Thyroid gland (tissue), 4 donors: ENCODE data around the gene TMA7. TPM values are rescaled to one million over a fixed set of nuclear protein-coding genes. Genes with fewer than 3 reads are reported as not detected.

Source experiments
- DNase-seq, 2 donors: peaks; one replicate each; pipeline ENCODE4 v3.0.0-alpha.2; 2019
- H3K27ac ChIP-seq, 3 donors: fragments of 200-600 bp; sonication (generic); 1 replicate in 2 of 3; 2 replicates in 1 of 3; pipeline ENCODE4 v1.5.1; 2016 to 2019; ENCODE audit warnings: mild to moderate bottlenecking in 1 of 3, moderate library complexity in 1 of 3
- H3K27me3 ChIP-seq: fragments of 200-600 bp; sonication (generic); one replicate; pipeline ENCODE4 v1.5.1; 2019
- H3K36me3 ChIP-seq, 2 donors: fragments of 200-600 bp; sonication (generic); one replicate each; pipeline ENCODE4 v1.5.1; 2016 to 2019
- H3K4me1 ChIP-seq, 2 donors: fragments of 200-600 bp; sonication (generic); one replicate each; pipeline ENCODE4 v1.5.1; 2017 to 2019
- H3K4me3 ChIP-seq, 3 donors: fragments of 200-600 bp; sonication (generic); replicated peaks in 1 of 3; 1 replicate in 2 of 3; 2 replicates in 1 of 3; pipeline ENCODE4 v1.5.1; 2016; ENCODE audit warnings: mild to moderate bottlenecking in 1 of 3
- H3K9me3 ChIP-seq: fragments of 200-600 bp; sonication (generic); one replicate; pipeline ENCODE4 v1.5.1; 2017
- POLR2A ChIP-seq, 2 donors: fragments of 450-650 bp; IDR thresholded peaks; one replicate each; pipeline ENCODE4 v1.6.1; 2017; ENCODE audit warnings: antibody characterized with exemption in 2 of 2, mild to moderate bottlenecking in 2 of 2, moderate library complexity in 1 of 2
- WGBS, 2 donors: methylation state at CpG; one replicate each; pipeline ENCODE4 v1.1.5; 2017; 5-methylcytosine and 5-hydroxymethylcytosine counted together
- intact Hi-C: fragments of 100-400 bp; cut with DNase I; formaldehyde crosslinking; loops from one replicate; pipeline ENCODE4 v1.15.1; 2023
- total RNA-seq, 4 donors: library from RNA; depleted of rRNA; stranded (reverse); fragments of >200 nt; gene quantifications; one replicate each; pipeline ENCODE4 v1.2.3, GENCODE V29; 2016
- TF ChIP-seq, protein P1 (sequence below), 6 experiments: fragments of 200-600 bp in 3 of 6; fragments of 450-650 bp in 3 of 6; sonication (generic) in 3 of 6; IDR thresholded peaks; one replicate each; pipeline ENCODE4 v1.5.1; 2016 to 2019; ENCODE audit warnings: antibody characterized with exemption in 6 of 6, mild to moderate bottlenecking in 2 of 6, inconsistent platforms in 1 of 6, moderate library complexity in 1 of 6

Gene TMA7
- total RNA-seq, 4 donors from 2014 or later, result 133 to 413 (median 301) TPM

DNA sequence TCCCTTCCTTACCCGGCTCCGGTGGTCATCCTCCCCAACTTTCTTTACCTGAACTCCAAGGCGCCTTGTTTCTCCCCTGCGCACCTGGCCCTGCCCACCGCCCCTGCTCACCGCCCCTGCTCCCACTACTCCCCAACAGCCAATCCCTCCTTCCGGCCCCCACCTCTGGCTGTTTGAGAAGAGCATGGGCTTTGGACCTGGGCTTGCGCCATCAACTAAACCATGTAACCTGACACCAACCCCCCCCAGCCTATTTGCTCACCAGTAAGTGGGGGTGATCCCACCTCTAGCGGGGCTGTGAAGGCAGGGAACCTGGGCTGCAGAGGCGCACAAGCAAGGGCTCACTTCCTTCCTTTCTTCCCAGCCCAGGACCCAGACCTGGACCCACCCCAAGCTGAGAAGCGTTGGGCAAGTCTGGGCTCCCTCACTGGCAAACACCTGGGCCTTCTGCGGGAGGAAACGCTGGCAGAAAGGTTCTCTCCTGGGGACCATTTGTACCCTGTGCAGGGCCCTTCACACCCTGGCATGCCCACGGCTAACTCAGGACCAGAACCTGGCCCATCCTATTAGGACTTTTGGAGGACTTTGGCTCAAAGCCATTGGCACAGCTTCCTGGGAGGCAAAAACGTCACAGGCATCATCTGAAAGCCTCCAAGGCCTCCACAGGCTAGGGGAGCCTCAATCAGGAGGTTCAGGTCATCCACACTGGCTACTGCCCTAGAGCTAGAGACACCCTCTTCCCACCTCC, 9.9 kb upstream of the TMA7 start, which contains the start of gene PLXNB1:
TSS of gene PLXNB1 (minus strand) at position 127 of the 748 bp plus-strand sequence. CDS start 5,475 bp downstream, outside the sequence.
- H3K9me3 ChIP-seq, result no peaks in the 10 kb centered on the region
- no peaks in the 10 kb centered on the region for H3K36me3 ChIP-seq
- peaks cover 68 to 84% of the 10 kb centered on the region in 2 donors for H3K4me1 ChIP-seq
- H3K4me3 ChIP-seq, result peak within 1 kb of the TSS; percentile 60 to 95 (median 68)
- H3K27ac ChIP-seq, result peak within 1 kb of the TSS; percentile 94 to 96 (median 95)
- peak; percentile 15 to 82 for TF ChIP-seq POLR2A (IDR thresholded peaks at IDR 0.05)
- TF ChIP-seq, protein P1, sequence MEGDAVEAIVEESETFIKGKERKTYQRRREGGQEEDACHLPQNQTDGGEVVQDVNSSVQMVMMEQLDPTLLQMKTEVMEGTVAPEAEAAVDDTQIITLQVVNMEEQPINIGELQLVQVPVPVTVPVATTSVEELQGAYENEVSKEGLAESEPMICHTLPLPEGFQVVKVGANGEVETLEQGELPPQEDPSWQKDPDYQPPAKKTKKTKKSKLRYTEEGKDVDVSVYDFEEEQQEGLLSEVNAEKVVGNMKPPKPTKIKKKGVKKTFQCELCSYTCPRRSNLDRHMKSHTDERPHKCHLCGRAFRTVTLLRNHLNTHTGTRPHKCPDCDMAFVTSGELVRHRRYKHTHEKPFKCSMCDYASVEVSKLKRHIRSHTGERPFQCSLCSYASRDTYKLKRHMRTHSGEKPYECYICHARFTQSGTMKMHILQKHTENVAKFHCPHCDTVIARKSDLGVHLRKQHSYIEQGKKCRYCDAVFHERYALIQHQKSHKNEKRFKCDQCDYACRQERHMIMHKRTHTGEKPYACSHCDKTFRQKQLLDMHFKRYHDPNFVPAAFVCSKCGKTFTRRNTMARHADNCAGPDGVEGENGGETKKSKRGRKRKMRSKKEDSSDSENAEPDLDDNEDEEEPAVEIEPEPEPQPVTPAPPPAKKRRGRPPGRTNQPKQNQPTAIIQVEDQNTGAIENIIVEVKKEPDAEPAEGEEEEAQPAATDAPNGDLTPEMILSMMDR (IDR thresholded peaks at IDR 0.05), result no peak
- 9 to 13% methylated on average over 15 of the region's 15 CpGs for WGBS, 2 donors
- H3K27me3 ChIP-seq, result no peaks in the 10 kb centered on the region
- DNase-seq, result peak; percentile 94 to 96
- intact Hi-C loops, result loop anchor here (10.0 kb wide), 1 partner anchor 155 kb away; no protein-coding TSS in a partner anchor

- H3K9me3 ChIP-seq, result no peaks in the 10 kb centered on the region
- 76 to 86% methylated on average over 1 of the region's 1 CpG for WGBS, 2 donors
- H3K36me3 ChIP-seq, result no peaks in the 10 kb centered on the region
- no peaks in the 10 kb centered on the region for H3K27me3 ChIP-seq
- H3K4me1 ChIP-seq, result peaks cover 68 to 84% of the 10 kb centered on the region in 2 donors
- H3K4me3 ChIP-seq, result no peak overlapping the region
- TF ChIP-seq, protein P1 (IDR thresholded peaks at IDR 0.05), result no peak
- TF ChIP-seq POLR2A (IDR thresholded peaks at IDR 0.05), result no peak
- intact Hi-C loops, result loop anchor here (10.0 kb wide), 1 partner anchor 156 kb away; no protein-coding TSS in a partner anchor
- DNase-seq, result no peak
- H3K27ac ChIP-seq, result peak overlapping the region; percentile 94 to 96 (median 95)
Observed at GRCh38 chr3:48430708-48431101, 9.4 kb upstream of the TMA7 start.

GRCh38 chr3:48431224-48432029, 8.6 kb upstream of the TMA7 start:
- intact Hi-C loops, result loop anchor here (10.0 kb wide), 1 partner anchor 157 kb away; no protein-coding TSS in a partner anchor
- DNase-seq, result no peak
- H3K4me1 ChIP-seq, result peaks cover 63 to 84% of the 10 kb centered on the region in 2 donors
- H3K27me3 ChIP-seq, result no peaks in the 10 kb centered on the region
- H3K9me3 ChIP-seq, result no peaks in the 10 kb centered on the region
- H3K4me3 ChIP-seq, result no peak overlapping the region
- TF ChIP-seq POLR2A (IDR thresholded peaks at IDR 0.05), result no peak
- H3K36me3 ChIP-seq, result no peaks in the 10 kb centered on the region
- peak overlapping the region; percentile 94 to 96 (median 95) for H3K27ac ChIP-seq
- 85 to 91% methylated on average over 8 of the region's 8 CpGs for WGBS, 2 donors

DNA sequence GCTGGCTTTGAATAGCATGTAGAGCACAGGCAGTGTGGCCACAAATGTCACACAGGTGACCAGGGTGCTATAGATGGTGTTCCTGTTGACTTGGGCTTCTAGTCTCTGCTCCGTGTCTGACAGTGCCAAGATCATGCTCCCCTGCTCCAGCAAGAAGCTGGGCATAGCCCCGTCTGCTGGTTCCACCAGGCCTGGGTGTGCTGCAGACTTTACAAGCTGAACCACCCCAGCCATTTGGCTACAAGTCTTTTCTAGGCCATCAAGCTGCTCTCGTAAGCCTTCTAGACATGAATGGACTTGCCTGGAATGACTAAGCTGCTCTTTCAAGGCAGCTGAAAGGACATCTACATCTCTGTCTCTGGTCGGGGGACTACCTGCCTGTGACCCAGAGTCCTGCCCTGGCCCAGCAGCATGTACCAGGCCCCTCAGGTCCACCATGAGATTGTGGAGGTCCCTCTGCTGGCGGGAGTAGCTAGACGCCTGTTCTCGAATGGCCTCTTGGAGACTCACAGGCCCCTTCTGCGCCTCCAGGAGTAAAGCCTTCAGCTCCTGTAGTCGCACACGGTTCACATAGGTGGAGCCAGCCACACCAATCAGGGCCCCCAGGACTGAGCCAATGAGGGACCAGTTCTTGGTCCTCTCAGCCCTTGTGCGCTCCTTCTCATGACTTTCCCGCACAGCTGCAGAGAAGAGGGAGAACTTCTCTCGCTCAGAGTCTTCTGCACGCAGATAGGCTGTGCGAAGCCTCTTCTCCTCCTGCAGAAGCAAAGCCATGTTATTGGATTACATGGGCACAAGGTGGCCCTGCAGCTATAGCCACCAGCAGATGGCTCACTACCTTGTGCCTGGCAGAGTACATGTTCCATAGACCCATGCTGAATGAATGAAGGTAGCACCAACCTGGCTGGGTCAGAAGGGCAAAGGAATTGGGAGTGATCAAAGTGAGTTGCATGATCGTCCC, 7.4 kb upstream of the TMA7 start:
- WGBS, 2 donors, result 81 to 86% methylated on average over 14 to 16 of the region's 16 CpGs
- DNase-seq, result no peak
- TF ChIP-seq, protein P1 (IDR thresholded peaks at IDR 0.05), result no peak
- TF ChIP-seq POLR2A (IDR thresholded peaks at IDR 0.05), result no peak
- Histone ChIP-seq H3K4me1 (peaks cover 55 to 72% of the 10 kb centered on the region in 2 donors), H3K36me3 (no peaks in the 10 kb centered on the region), H3K9me3 (no peaks in the 10 kb centered on the region), H3K27me3 (no peaks in the 10 kb centered on the region), H3K27ac (peak overlapping the region; percentile 95 to 96 (median 96)), H3K4me3 (no peak overlapping the region)
- intact Hi-C loops, result loop anchor here (10.0 kb wide), 1 partner anchor 158 kb away; no protein-coding TSS in a partner anchor
